GM13976 (cell line): ENCODE results near the gene KIAA0513.

Experiments used
- DNase-seq: peaks from one replicate; pipeline ENCODE4 v3.0.0; 2012; ENCODE audit warnings: low spot score
- in situ Hi-C: fragments of 300-500 bp; cut with MboI; formaldehyde crosslinking; loops from one replicate; pipeline ENCODE4 v1.12.0; 2022; ENCODE audit warnings: low sequenced_read_pairs, mixed read lengths, inconsistent platforms; ENCODE audit not compliant: unreplicated experiment
- TF ChIP-seq, protein P1 (sequence below): IDR thresholded peaks from 2 replicates; pipeline ENCODE4 v1.5.1; 2012; ENCODE audit warnings: borderline replicate concordance, mild to moderate bottlenecking; ENCODE audit not compliant: insufficient read depth; ENCODE audit errors: extremely low read depth, missing control alignments, control extremely low read depth

The KIAA0513 gene

DNA sequence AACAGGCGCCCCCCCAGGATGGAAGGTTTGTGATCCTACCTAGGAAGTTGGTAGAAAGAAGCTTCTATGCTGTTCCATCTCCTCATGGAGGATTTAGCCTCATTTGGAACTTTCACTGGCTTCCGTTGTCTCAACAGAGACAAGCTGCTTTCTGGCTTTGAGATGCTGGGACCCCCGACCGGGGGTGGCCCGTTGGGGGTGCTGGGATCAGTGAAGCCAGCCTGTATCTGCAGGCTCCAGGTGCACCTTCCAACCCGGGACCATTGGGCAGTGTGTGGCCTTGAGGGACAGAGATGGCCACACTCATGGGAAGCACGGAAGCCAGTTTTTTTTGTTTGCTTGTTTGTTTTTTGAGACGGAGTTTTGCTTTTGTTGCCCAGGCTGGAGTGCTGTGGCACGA lies 69.3 kb downstream of the KIAA0513 start:
- TF ChIP-seq, protein P1, sequence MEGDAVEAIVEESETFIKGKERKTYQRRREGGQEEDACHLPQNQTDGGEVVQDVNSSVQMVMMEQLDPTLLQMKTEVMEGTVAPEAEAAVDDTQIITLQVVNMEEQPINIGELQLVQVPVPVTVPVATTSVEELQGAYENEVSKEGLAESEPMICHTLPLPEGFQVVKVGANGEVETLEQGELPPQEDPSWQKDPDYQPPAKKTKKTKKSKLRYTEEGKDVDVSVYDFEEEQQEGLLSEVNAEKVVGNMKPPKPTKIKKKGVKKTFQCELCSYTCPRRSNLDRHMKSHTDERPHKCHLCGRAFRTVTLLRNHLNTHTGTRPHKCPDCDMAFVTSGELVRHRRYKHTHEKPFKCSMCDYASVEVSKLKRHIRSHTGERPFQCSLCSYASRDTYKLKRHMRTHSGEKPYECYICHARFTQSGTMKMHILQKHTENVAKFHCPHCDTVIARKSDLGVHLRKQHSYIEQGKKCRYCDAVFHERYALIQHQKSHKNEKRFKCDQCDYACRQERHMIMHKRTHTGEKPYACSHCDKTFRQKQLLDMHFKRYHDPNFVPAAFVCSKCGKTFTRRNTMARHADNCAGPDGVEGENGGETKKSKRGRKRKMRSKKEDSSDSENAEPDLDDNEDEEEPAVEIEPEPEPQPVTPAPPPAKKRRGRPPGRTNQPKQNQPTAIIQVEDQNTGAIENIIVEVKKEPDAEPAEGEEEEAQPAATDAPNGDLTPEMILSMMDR: no peak
- DNase-seq: no peak
- in situ Hi-C loops: no loop called here

DNA sequence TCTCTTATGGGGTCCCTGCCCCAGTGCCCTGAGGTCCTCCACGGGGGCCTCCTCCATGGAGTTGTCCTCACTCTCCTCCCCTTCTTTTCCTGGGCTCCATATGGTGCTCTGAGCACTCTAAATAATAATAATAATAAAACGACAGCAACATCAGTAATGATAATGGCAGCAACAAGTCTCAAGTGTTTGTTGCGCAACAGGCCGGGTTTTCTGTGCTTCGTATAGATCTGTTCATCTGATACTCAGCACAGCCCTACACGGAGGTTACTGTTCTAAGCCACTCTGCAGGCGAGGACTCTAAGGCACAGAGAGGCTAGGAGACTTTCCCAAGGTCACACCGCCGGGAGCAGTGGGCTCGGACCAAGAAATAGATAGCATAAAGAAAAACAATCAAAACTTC lies 71.0 kb downstream of the KIAA0513 start:
- TF ChIP-seq, protein P1: no peak
- DNase-seq: no peak
- in situ Hi-C loops: no loop called here

DNA sequence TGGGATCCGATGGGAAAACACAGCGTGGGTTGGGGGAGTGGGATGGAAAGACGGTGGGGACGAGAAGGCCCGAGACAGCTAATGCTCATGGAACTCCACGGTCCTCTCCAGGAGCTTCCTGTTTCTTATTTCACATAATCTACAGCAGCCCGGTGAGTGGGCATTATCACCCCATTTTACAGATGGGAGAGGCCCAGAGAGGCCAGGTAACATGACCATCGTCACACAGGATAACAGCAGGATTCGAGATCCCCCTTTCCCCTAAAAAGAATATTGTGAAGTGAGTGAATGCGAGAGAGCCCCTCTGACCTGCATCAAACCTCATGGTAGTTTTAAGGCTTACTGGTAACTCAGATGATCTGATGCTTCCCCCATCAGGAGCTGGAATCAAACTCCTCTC lies 72.7 kb downstream of the KIAA0513 start:
- DNase-seq: no peak
- in situ Hi-C loops: no loop called here
- TF ChIP-seq, protein P1: no peak

DNA sequence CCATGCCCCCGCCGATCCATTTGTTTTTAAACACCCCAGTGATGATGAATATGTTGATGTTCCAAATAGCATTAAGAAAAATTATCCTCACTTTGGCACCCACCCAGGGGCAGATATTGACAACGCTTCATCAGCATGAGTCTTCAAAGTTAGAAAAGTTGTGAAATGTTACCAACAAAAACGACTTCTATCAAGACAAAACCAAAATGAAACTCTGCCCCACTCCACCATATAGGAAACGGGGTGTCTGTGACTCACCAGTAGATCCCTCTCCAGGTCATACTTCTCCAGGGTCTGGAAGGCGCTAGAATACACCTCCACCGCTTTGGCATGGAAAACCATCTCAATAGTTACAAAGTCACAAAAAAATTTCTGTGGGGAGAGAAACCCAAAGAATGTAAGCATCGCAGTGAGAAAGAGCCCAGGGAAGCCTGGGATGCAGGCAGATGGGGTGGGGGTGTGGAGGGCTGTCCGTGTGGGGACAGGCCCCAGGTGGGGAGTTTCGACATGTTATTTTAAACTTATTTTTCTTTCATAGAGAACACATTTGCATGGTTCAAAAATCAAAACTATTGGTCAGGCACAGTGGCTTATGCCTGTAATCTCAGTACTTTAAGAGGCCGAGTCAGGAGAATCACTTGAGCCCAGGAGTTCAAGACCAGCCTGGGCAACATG lies 74.5 kb downstream of the KIAA0513 start:
- TF ChIP-seq, protein P1: no peak
- no peak for DNase-seq
- in situ Hi-C loops: no loop called here

DNA sequence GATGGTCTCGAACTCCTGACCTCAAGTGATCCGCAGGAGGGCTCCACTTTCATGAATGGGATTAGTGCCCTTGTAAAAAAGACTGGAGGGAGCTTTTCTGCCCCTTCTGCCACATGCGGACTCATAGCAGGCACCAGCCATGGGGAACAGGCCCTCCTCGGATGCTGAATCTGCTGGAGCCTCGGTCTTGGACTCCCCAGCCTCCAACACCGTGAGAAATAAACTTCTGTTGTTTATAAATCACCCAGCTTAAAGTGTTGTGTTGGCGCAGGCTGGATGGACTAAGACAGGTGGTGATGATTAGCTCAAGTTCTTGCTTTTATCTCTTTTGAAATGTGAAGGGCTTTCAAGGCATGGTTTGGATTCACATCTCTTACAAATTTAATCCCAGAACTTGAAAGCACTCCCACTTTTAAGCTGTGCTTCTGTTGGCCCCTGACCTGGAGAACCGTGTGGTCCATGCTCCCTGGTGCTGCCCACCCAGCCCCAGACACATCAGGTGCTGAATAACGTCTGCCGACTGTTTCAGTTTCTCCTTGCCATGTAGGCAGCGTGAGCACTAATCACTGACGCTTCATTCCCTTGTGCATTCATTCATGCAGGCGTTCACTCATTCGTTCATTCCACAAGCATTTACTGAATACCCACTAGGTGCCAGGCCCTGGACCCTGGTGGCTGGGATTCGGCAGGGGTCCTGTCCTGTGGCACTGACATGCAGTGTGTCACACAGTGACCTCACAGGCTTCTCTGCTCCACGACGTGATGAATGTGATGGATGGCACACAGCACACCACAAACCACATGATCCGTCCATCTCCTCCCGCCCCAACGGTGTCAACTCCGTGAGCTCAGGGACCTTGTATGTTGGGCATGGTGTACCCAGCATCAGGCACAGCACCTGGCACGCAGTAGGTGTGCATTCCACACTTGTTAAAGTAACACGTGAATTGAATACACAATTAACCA lies 75.8 kb downstream of the KIAA0513 start:
- TF ChIP-seq, protein P1: no peak
- DNase-seq: no peak
- in situ Hi-C loops: no loop called here

DNA sequence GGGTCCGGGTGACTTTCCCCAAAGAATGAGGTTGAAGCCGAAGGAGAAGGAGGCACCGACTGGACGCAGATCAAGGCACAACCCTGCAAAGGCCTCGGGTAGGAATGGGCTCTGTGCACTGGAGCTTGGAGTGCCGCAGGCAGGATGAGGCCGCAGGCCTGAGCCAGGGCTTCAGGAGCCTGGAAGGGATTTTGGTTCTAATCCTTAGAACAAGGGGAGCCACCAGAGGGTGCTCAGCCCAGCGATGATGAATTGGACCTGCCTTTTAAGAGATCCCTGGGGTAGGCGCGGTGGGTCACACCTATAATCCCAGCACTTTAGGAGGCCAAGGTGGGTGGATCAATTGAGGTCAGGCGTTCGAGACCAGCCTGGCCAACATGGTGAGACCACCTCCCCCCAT lies 76.6 kb downstream of the KIAA0513 start:
- TF ChIP-seq, protein P1: no peak
- no peak for DNase-seq
- in situ Hi-C loops: no loop called here
